Amygdala (tissue), 56 donors: Measurements from ENCODE around the gene NDC1.

Experiments
- DNase-seq, 56 donors: peaks; one replicate each; lab custom pipeline; 2025; lab: John Stamatoyannopoulos, UW

The NDC1 gene

DNA sequence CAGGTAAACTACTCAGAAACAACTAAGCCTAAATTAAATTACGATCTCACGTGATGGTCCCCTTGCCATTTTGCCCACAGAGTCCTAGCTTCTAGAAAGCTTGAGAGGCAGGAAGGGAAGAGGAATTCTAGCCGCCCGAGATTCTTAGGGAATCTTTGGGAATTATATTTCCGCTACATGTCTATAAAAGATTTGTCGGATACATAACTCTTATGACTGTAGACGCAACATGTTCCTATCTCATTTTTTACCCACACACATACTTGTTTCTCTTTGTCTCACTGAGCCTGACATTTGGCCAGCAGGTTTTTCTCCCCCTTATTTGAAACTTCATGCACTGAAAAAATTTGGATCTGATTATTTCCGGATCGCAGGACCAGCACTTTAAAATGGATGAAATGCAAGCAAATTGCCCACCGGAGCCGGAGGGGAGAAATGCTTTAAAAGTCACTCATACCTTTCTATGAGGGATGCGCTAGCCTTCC is 104.6 kb downstream of the NDC1 start:
- no peak for DNase-seq

DNA sequence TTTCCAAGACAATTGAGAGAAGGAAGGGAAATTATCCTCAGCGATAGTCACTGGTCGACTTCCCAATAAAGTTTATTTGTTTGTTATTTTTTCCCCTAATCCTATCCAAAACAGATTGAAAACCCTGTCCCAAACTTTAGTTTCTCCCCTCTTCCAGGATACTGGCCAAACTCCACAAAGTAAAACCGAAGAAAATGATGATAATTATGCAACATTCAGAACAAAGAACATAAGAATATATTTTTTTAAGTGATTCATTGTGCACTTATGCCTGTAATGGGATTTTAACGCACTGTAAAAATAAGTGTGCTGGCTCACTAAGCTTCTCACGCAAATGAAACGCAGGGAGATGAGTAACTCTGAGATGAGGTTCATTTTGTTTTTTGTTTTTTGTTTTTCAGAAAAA is 105.2 kb downstream of the NDC1 start:
- no peak for DNase-seq

DNA sequence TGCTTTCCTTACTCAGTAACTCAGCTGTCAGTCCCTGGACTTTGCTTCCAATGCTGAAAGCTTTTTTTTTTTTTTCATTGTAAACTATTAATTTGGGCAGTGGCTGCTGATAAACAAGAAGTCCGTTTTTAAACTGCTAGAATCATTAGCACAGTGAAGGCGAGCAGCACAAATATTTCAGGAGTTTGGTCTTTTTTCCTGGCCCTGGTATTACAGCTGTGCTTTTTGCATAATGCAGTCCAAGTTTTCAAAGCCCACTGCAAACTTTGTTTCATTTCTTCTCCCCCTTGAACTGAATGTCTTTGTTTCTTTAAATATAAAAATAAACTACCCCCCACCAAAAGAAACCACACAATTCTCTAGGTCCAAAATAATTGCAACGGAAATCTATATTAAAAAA is 105.7 kb downstream of the NDC1 start:
- no peak for DNase-seq

DNA sequence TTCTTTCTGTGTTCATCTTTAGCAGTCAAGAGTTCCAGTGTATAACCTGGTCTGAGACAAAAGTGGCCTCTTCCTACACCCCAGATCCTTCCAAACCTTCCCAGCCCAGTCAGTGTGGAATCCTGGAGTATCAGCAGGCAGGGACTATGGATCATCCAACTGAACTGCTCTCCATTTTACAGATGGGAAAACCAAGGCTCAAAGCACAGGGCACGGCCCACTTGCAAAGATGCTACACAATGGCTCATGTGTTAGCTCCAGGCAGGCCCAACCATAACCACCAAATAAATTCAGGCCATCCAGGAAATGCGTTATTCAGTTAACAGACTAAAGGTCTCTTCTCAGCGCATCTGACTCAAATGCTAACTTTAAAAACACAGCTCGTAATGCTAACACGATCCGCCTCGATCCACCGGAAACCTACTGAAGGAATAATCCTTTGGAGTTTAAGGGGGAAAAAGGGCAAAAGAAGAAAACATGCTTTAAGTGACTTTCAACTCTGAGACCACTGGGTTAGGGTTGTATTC is 106.3 kb downstream of the NDC1 start:
- DNase-seq = no peak

DNA sequence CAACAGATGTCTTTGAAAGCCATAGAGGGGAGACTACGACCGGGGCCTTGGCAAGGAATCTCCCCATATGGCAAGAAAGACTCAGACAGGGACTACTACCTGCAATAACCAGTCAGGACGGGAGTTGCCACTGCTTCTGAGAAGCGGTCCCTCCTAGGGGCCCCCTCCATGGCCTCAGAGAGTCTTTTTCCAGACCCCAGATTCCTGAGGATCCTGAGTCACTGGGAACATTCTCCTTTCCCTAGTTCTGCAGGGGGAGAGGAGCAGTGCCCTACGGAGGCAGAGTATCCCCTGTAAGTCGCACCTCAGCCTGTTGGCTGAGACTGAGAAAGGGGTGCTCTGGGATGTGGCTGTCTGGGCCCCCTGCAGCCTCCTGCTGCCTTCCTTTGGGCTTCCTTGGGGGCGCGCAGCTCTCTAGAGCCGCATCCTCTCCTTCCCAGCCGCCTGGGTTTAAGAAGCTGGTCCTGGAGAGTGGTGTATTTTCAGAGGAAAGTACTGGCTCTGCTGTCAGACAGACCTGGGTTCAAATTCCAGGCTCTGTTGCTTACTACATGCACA is 107.0 kb downstream of the NDC1 start:
- no peak for DNase-seq

DNA sequence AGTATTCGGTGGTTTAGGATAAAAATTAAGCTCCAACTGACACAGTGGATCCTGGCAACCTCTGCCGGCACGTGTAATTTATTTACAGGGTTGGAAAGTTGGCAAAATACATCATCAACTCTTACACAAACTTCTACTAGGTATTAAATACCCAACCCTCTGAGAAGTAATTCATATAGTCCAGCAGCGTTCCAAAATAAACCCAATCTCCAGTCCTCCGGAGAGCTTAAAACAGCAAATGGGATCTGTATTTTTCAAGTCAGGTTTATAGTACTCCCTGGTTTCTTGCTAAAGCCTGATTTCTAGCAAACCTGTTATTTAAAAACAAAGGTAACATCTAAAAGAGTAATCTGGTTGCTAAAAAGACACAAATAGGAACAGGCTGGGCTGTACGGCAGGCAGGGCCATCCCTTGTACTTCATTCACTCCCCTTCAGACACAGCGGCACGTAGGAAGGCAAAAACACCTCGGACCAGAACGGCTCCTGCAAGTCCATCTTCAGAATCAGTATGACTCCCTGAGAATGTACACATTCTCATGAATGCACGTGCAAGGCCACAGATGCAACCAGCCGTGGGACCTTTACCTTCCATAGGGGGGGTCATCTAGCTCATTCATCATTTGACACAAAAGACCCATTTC is 107.8 kb downstream of the NDC1 start:
- DNase-seq = no peak

DNA sequence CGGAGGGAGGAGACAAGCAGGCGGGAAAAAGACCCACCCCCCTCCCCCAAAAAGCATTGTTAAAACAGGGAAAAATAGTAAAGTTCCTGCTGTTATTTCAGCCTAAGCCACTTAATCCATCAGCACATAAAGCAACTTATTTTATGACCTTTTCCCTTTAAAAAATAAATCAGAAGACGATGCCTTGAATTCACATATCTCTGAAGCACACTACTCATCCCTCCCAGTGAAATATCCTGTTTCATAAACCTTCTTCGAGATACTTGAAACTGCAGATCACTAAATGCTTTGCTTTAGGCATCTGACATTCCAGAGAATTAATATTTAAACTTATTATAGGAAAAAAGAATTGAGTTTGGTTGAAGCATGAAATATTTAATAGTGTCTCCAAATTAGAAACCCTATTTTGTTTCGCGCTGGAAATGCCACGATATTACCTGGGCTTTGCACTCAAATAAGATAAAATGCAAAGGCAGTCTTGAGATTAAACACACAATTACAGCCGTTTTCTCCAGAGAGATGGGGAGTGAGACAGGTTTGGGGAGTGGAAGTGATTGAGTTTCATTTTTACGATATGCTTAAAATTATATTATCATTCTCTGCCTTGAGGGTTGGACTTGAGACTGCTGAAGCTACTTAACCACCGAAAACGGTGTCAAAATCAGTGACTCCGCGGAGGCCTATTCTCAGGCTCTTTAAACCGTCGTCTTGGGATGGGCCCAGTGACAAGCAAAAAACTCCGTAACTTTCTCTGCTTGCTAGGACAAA is 108.5 kb downstream of the NDC1 start:
- DNase-seq = no peak

DNA sequence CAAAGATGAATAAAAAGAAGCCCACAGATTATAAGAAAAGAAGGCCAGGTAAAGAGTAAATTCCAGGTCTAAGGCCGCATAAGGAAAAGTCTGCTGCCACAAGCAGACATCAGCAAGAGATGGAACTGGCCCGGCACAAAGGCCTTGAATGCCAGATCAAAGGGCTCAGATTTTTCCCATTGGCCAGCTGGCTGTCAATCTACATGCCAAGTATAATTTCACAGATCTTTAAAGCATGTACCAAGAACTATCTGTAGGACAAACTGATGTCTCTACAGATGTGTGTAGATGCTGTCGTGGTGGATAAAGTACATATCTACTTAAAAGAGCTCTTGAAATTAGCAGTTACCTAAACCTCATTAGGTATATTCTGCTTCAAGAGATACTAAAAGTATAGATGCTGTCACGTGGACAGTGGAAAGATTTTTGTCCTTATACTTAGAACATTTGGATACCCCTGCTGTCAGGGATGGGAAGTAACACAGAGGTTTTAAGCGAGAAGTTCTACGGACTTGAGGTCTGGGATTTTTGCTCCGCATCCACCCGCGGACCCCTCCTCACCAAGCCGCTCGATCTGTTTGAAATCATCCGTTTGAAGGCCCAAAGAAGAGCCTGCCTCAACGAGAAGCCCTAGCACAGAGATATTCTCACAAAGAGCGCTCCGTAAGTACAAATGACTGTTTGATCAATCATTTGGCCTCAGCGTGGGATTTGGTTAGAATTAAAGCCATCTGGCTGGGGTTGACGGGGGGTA is 109.2 kb downstream of the NDC1 start:
- no peak for DNase-seq

DNA sequence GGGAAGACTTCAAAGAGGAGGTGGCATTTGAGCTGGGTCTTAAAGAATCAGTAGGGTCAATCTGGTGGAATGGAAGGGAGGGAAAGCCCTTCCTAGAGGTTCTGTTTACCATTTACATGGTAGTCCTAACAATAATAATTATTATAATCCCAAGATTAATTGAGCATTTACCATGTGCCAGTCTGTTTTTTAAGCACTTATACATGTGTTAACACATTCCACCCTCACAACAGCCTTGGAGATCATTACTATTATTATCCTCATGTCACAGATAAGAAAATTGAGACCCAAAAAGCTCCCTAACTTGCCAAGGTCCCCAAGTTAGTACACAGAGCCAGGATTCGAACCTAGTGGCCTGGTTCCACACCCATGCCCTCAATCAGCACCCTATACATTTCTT is 109.9 kb downstream of the NDC1 start:
- DNase-seq = no peak

DNA sequence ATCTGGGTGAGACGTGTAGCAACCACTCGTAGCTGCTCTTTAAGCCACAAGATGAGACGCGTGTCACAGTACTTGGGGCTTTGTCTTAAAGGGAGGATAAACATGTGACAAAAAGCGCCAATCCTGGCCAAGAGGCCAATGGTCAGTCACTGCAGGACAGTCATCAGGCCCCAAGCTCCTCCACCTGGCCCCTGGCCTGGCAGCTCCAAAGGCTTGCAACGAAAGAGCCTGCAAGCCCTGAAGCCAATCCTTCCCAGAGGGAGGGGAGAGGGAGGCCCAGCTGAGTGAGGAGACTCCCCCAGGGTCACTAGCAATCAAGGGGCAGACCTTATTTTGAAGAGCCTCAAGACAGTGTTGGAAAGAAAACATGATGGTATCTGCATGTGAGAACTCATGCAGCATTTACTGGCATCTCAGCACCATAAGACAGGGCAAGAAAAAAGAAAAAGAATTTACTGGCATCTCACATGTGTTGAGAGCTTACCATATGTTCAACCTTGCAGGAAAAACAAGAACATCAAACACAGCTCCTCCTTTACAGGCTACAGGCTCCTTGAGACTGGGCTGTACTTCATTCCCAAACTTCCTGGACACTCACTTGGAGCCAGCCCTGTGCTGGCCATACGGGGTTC is 110.5 kb downstream of the NDC1 start:
- no peak for DNase-seq

DNA sequence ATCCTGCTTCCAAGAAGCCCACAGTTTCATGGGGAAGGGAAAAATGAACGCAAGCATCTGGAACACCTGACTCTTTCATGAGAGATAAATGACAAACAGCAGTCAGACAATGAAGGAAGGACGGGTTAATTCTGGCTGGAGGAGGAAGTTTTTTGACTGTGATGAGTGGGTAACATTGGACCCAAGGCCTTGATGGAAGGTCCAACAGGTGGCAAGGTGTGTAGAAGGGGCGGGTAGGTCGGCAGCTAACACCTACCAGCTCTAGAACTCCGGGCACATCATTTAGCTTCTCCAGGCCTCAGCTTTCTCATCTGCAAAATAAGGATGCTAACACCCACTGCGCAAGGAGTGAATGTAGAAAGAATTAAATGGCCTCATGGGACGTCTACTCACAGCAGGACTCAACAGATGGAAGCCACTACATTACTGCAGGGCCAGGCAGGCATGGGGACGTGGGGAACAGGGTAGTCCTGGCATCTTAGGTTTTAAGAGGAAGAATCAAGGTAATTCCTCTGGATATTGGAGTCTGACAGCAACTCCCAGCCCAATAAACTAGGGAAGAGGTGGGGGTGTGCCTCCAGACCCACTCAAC is 112.0 kb downstream of the NDC1 start:
- no peak for DNase-seq

DNA sequence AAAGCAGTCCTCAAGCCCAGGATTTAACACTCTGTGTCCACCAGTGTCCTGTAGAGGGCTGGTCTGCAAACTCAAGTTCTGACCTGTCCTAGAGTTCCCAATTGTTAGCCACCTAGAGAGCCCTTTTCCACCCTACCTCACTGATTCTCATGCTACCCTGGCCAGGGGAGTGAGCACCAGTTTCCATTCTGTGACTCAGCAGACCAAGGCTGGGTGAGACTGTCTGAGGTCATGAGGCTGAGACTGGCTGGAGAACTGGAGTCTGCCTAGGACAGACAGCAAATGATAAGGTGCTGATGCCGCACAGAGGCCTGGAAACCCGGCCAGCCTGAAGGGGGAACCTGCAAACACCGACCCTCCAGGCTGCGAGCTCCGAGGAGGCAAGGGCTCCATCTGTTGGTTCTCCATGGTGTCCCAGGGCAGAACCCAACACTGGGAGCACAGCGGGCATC is 112.8 kb downstream of the NDC1 start:
- DNase-seq = no peak

DNA sequence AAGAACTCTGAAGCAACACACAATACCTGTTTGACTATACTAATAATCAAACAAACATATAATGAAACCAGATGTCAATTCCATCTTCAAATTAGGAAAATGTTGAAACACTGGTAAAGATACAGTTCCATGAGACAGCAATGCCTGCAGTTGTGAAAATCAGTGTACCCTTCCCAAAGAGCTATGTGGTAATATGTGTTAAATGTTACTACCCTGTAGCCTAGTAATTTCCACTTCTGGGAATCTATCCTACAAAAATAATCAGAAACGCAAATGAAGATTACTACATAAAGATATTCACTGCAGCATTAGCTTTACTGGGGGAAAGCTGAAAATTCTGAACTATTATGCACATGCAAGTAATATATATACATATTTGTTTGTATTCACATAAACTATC is 116.1 kb downstream of the NDC1 start:
- DNase-seq = no peak

DNA sequence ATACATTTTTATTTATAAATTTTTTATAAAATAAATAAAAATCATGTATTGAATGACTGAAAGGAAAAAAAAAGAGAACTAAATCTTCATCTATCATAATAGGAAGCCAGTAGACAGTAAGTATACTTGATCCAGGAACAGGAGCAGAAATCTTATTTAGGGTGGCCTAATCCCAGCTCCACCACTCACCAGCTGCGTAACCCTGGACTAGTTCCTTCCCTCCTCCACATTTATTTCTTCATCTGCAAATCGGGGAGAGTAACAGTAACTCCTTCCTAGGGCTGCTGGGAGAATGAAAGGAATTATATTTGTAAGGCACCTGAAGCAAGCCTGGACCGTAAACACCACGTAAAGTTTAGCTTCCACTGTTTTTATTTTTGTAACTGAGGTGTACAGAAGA is 117.0 kb downstream of the NDC1 start:
- DNase-seq = no peak

DNA sequence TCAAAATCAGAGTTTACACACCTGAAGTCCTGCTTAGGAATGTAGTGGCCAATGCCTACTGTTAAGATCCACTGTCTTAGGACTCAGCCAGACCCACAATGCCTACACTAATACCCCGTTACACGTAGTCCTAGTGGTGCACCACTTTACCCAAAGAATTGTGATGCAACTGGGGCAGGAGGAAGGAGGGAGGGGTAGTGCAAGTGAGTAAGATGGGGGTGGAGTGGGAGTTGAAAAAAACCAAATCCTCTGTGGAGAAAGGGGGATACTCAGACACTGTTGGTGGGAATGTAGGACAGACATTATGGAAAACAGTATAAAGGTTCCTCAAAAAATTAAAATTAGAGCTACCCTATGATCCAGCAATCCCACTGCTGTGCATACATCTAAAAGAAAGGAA is 118.6 kb downstream of the NDC1 start:
- DNase-seq = no peak

DNA sequence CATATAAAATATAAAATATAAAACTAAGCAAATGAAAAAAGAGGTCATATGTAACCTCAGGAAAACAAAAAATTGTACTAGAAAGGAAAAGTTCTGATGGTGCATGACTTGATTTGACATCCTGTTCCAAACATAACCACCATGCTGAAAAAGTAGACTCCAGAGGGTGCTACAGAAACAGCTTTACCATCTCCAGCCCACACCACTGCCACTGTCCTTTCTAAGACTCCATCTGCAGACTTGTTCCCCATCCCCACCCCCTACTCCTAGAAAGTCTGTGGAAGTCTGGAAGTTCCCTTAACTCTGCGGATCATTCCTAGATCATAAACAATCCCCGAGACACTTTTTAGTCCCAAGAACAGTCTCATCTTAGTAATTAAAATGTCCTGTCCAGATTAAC is 119.7 kb downstream of the NDC1 start:
- no peak for DNase-seq

DNA sequence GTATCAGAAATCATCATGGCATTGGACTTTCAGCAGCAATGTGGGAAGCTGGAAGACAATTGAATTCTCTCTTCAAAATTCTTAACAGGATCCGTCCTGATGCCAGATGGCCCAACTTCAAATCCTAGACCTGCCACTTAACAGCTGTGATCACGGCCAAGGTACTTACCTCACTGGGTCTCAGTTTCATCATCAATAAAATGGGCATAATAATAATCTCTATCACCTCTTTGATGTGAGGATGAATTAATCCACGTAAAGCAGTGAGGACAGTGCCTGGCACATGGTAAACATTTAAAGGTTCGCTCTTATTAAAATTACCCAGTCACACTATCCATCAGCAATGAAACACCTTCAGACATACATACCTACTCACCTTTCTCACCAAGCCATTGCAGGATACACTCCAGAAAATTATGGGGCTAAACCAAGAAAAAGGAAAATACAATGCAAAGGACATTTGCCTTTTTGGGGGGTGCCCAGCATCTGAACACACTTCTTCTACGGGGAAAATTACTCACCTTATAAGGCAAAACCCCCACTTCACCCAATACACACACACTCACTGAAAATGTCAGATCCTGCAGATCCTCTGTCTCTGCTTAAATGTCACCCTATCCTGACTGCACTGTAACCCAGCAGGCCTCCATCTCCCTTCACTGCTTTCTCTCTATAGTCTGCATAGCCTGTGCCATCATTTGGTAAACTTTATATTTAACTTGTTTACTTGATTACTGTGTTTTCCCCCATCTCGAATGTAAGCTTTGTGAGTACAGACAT is 120.9 kb downstream of the NDC1 start:
- DNase-seq = no peak

DNA sequence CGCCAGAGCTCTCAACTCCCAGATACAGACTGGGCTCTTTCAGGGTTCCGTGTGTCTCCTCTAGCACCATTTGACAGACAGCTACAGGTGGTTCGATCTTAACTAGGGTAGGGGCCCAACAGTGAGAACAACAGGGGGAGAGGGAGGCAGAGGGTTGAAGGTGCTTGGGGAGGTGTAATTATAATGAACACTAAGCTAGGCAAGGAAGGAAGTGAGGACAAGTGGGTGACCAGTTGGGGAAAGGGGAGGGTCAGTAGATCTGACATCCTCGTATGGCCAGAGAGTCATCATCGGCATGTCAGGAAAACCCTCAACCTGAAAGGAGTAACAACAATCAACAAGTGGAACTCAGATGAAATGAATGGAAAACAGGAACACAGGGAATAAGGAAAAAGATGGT is 121.9 kb downstream of the NDC1 start:
- DNase-seq = no peak

DNA sequence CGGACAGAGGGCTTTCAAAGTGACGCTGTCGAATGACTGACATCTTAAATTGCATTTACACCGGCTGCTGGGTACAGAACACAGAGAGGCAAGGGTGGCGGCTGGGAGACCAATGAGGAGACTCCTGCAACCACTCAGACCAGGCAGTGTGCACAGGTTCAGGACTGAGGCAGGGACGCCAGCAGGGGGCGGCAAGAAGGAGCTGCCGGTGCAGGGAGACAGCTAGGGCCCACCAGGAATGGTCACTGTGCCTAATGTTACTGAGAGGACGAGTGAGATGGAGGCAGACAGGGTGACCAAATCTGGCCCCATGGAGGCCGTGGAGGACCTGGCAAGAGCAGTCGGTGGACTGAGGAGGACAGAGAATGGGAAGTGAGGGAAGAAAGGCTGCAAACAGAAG is 122.6 kb downstream of the NDC1 start:
- no peak for DNase-seq
